PFSK-1 (cell line): ENCODE data around the gene SMYD4.

Source experiments
- FOXP2 ChIP-seq: optimal IDR thresholded peaks from 2 replicates; pipeline ENCODE3; 2011; ENCODE audit warnings: borderline replicate concordance, control low read depth, inconsistent platforms; ENCODE audit not compliant: insufficient read depth; ENCODE audit errors: extremely low read length, extremely low read depth
- POLR2AphosphoS5 ChIP-seq: IDR thresholded peaks from 2 replicates; pipeline ENCODE4 v1.6.1; 2012; ENCODE audit warnings: low read depth, mild to moderate bottlenecking, control low read depth, low read length, moderate library complexity
- SIN3A ChIP-seq: IDR thresholded peaks from 2 replicates; pipeline ENCODE4 v1.6.1; 2012; ENCODE audit warnings: mild to moderate bottlenecking, low read length, moderate library complexity, borderline replicate concordance; ENCODE audit not compliant: insufficient read depth
- TAF1 ChIP-seq: IDR thresholded peaks from 2 replicates; pipeline ENCODE4 v1.6.1; 2012; ENCODE audit warnings: low read length, control low read depth, borderline replicate concordance; ENCODE audit not compliant: insufficient read depth
- TF ChIP-seq, protein P1 (sequence below), 2 experiments: IDR thresholded peaks; 2 replicates each; pipeline versions ENCODE4 v1.6.1 to v1.8.0; 2011 to 2012; ENCODE audit warnings: low read depth in 2 of 2, low read length in 2 of 2, control low read depth in 1 of 2, inconsistent platforms in 1 of 2, mild to moderate bottlenecking in 1 of 2, moderate library complexity in 1 of 2; ENCODE audit not compliant: insufficient read depth in 1 of 2

The SMYD4 gene

DNA sequence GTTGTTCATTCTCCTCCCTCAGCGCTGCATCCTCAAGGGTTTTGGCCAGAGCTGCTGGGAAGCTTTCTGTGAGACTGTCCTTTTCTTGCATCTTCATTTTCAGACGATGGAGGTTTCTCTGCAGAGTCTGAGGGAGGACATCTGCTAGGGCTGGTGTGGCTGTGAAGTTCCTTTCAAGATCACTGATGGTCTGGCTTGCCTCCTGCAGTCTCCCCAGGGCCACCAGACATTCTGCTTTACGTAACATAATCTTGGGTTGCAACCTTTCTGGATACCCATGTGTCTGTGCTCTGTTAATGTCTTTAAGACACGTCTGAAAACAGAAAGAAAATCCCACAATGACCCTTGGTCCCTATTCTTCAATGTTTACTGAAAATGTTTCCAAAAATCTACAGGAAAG is 29.0 kb downstream of the SMYD4 start:
- TF ChIP-seq, protein P1, sequence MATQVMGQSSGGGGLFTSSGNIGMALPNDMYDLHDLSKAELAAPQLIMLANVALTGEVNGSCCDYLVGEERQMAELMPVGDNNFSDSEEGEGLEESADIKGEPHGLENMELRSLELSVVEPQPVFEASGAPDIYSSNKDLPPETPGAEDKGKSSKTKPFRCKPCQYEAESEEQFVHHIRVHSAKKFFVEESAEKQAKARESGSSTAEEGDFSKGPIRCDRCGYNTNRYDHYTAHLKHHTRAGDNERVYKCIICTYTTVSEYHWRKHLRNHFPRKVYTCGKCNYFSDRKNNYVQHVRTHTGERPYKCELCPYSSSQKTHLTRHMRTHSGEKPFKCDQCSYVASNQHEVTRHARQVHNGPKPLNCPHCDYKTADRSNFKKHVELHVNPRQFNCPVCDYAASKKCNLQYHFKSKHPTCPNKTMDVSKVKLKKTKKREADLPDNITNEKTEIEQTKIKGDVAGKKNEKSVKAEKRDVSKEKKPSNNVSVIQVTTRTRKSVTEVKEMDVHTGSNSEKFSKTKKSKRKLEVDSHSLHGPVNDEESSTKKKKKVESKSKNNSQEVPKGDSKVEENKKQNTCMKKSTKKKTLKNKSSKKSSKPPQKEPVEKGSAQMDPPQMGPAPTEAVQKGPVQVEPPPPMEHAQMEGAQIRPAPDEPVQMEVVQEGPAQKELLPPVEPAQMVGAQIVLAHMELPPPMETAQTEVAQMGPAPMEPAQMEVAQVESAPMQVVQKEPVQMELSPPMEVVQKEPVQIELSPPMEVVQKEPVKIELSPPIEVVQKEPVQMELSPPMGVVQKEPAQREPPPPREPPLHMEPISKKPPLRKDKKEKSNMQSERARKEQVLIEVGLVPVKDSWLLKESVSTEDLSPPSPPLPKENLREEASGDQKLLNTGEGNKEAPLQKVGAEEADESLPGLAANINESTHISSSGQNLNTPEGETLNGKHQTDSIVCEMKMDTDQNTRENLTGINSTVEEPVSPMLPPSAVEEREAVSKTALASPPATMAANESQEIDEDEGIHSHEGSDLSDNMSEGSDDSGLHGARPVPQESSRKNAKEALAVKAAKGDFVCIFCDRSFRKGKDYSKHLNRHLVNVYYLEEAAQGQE (IDR thresholded peaks at IDR 0.05; ENCODE audit: insufficient read depth in 1 of 2, low read depth in 2 of 2, low read length in 2 of 2): no peak
- no peak for TF ChIP-seq SIN3A
- no peak for TF ChIP-seq POLR2AphosphoS5
- TF ChIP-seq TAF1: no peak
- no peak for TF ChIP-seq FOXP2

DNA sequence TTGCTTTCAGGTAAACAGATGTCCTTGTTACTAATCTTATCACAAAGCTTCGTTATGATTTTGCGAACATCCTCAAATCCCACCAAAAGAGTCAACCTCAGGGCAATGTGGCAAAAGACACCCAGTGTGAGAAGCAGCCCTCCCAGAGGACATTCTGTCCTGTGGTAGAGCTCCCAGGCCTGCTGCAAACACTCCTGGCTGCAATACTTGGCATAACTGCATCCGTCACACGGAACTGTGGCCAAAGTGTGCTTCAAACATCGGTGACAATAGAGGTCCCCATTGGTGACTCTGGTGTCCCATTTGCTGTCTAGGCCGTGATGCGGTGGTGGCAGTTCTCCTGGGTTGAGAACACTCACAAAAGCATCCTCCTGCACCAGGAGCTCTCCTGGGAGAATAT is 29.5 kb downstream of the SMYD4 start:
- TF ChIP-seq TAF1 (no peak), FOXP2 (no peak), SIN3A (no peak), POLR2AphosphoS5 (no peak)
- TF ChIP-seq, protein P1 (IDR thresholded peaks at IDR 0.05; ENCODE audit: insufficient read depth in 1 of 2, low read depth in 2 of 2, low read length in 2 of 2): no peak

DNA sequence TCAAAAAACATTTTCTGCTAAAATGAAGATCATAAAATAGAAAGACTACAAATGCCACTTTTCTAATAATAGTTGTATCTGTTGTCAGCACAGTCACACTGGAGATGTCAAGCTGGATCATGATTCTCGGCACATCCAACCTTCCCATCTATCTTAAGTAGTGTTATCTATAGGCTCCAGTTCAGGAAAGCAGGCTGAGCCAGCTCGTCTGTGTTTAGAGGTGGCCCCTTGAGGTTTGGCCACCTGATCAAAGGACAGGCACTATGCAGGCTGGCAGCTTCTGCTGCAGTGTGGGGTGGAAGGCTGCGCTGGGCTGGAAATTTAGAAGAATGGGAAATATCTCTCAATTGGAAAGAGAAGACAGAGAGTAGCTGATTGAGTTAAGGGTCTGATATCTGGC is 32.4 kb downstream of the SMYD4 start:
- TF ChIP-seq TAF1 (no peak), SIN3A (no peak), POLR2AphosphoS5 (no peak), FOXP2 (no peak)
- TF ChIP-seq, protein P1 (IDR thresholded peaks at IDR 0.05; ENCODE audit: insufficient read depth in 1 of 2, low read depth in 2 of 2, low read length in 2 of 2): no peak

DNA sequence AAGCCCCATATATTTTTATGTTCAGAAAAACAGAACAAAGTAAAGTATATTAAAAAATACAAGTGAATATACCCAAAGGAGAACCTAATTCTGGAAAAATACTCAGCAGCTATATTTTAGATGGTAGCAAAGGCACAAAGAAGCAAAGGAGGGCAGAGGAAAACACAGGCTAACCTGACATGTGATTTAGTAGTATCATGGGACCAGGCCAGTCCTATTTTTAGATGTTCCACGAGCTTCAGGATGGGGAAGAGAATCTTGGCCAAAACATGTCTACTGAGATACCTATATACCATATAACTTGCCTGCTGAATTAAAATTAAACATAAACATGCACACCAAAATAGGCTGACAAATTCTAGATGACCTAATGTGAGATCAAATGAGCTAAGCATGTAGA is 32.9 kb downstream of the SMYD4 start:
- no peak for TF ChIP-seq FOXP2
- TF ChIP-seq, protein P1 (IDR thresholded peaks at IDR 0.05; ENCODE audit: insufficient read depth in 1 of 2, low read depth in 2 of 2, low read length in 2 of 2): no peak
- no peak for TF ChIP-seq SIN3A
- no peak for TF ChIP-seq TAF1
- no peak for TF ChIP-seq POLR2AphosphoS5

DNA sequence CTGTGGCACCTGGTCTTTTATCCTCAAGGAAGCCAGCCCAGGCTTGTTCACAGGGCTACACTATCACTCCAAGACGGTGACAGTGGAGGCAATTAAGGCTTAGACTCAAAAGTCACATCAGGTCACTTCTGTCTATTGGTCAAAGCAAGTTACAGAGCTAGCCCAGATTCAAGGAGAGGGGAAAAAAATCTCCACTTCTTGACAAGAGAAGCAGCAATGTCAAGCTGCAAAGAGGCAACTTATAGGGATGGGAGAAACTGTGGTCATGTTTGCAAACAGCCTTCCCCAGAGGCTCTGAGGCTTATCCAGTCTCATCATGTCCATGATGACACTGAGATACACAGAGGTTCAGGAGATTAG is 36.3 kb downstream of the SMYD4 start:
- no peak for TF ChIP-seq SIN3A
- TF ChIP-seq, protein P1 (IDR thresholded peaks at IDR 0.05; ENCODE audit: insufficient read depth in 1 of 2, low read depth in 2 of 2, low read length in 2 of 2): no peak
- TF ChIP-seq FOXP2: no peak
- TF ChIP-seq POLR2AphosphoS5: no peak
- TF ChIP-seq TAF1: no peak
